ENCODE data around the gene LYSMD4. TPM values are rescaled to one million over a fixed set of nuclear protein-coding genes. Genes with fewer than 3 reads are reported as not detected.

Gene LYSMD4
- total RNA-seq, 1 donor from 2014 or later: 11.7 TPM

- Histone ChIP-seq H3K27me3 (peaks cover 10% of the 10 kb centered on the region), H3F3A (ENCODE audit: low read depth) (no peaks in the 10 kb centered on the region), H3K79me2 (ENCODE audit: low read depth) (peaks cover 17% of the 10 kb centered on the region), H3K4me3 (no peak overlapping the region), H3K36me3 (no peaks in the 10 kb centered on the region), H3K27ac (no peak overlapping the region), H3K4me1 (peaks cover 13% of the 10 kb centered on the region), H4K20me1 (ENCODE audit: low read depth) (peaks cover 24% of the 10 kb centered on the region), H3K9ac (no peak overlapping the region), H3K9me3 (ENCODE audit: low read depth) (no peaks in the 10 kb centered on the region), H2AFZ (replicated peaks) (no peak overlapping the region), H3K4me2 (no peak overlapping the region)
- no peak for TF ChIP-seq CTCF (IDR thresholded peaks at IDR 0.05)
- H3K4me3 Mint-ChIP-seq: no peak overlapping the region
- H3K4me1 Mint-ChIP-seq: peaks cover 20% of the 10 kb centered on the region
- no peaks in the 10 kb centered on the region for H3K27me3 Mint-ChIP-seq (ENCODE audit: insufficient read depth, low read depth)
- H3K9me3 Mint-ChIP-seq: peaks cover 12% of the 10 kb centered on the region
- no peak for DNase-seq (ENCODE audit: low spot score)
- H3K36me3 Mint-ChIP-seq: peaks cover 28% of the 10 kb centered on the region
- no peak overlapping the region for H3K27ac Mint-ChIP-seq
These were observed 5.9 kb downstream of the LYSMD4 start for GRCh38 chr15:99727330-99727729.

GRCh38 chr15:99726333-99726732 lies 6.9 kb downstream of the LYSMD4 start:
- no peaks in the 10 kb centered on the region for H3K27me3 ChIP-seq
- no peak overlapping the region for H3K4me2 ChIP-seq
- H3K9me3 ChIP-seq (ENCODE audit: low read depth): no peaks in the 10 kb centered on the region
- no peak overlapping the region for H2AFZ ChIP-seq (replicated peaks)
- no peak for TF ChIP-seq CTCF (IDR thresholded peaks at IDR 0.05)
- TF ChIP-seq EZH2 (IDR thresholded peaks at IDR 0.05): no peak
- TF ChIP-seq EZH2phosphoT487 (IDR thresholded peaks at IDR 0.05): no peak
- H3K36me3 ChIP-seq: no peaks in the 10 kb centered on the region
- no peaks in the 10 kb centered on the region for H3K27me3 Mint-ChIP-seq (ENCODE audit: insufficient read depth, low read depth)
- peaks cover 12% of the 10 kb centered on the region for H3K79me2 ChIP-seq (ENCODE audit: low read depth)
- H3K27ac ChIP-seq: no peak overlapping the region
- peaks cover 34% of the 10 kb centered on the region for H3K36me3 Mint-ChIP-seq
- H3K4me3 ChIP-seq: no peak overlapping the region
- H3F3A ChIP-seq (ENCODE audit: low read depth): no peaks in the 10 kb centered on the region
- H3K4me1 Mint-ChIP-seq: peaks cover 13% of the 10 kb centered on the region
- H3K4me1 ChIP-seq: peaks cover 4% of the 10 kb centered on the region
- H3K9ac ChIP-seq: no peak overlapping the region
- peaks cover 17% of the 10 kb centered on the region for H3K9me3 Mint-ChIP-seq
- no peak overlapping the region for H3K4me3 Mint-ChIP-seq
- H4K20me1 ChIP-seq (ENCODE audit: low read depth): peaks cover 14% of the 10 kb centered on the region
- no peak overlapping the region for H3K27ac Mint-ChIP-seq
- DNase-seq (ENCODE audit: low spot score): no peak

- H3K9me3 ChIP-seq (ENCODE audit: low read depth): no peaks in the 10 kb centered on the region
- H3K27me3 ChIP-seq: no peaks in the 10 kb centered on the region
- no peaks in the 10 kb centered on the region for H4K20me1 ChIP-seq (ENCODE audit: low read depth)
- H3K4me3 ChIP-seq: no peak overlapping the region
- Mint-ChIP-seq H3K4me1 (no peaks in the 10 kb centered on the region), H3K36me3 (peaks cover 46% of the 10 kb centered on the region), H3K9me3 (peaks cover 17% of the 10 kb centered on the region), H3K27me3 (ENCODE audit: insufficient read depth, low read depth) (no peaks in the 10 kb centered on the region), H3K27ac (no peak overlapping the region), H3K4me3 (no peak overlapping the region)
- H3K36me3 ChIP-seq: no peaks in the 10 kb centered on the region
- H3K4me2 ChIP-seq: no peak overlapping the region
- no peak overlapping the region for H3K27ac ChIP-seq
- H3F3A ChIP-seq (ENCODE audit: low read depth): peaks cover 3% of the 10 kb centered on the region
- no peaks in the 10 kb centered on the region for H3K4me1 ChIP-seq
- DNase-seq (ENCODE audit: low spot score): no peak
- H2AFZ ChIP-seq (replicated peaks): no peak overlapping the region
- H3K79me2 ChIP-seq (ENCODE audit: low read depth): no peaks in the 10 kb centered on the region
- H3K9ac ChIP-seq: no peak overlapping the region
- no peak for TF ChIP-seq EZH2phosphoT487 (IDR thresholded peaks at IDR 0.05)
- TF ChIP-seq CTCF (IDR thresholded peaks at IDR 0.05): no peak
- TF ChIP-seq EZH2 (IDR thresholded peaks at IDR 0.05): no peak
These were observed 10.8 kb downstream of the LYSMD4 start for GRCh38 chr15:99722406-99722805.
